Bronchial epithelial cell (primary cell): ENCODE data around the gene IL21R. TPM values are rescaled to one million over a fixed set of nuclear protein-coding genes. Genes with fewer than 3 reads are reported as not detected.
A peak's percentile ranks its signal among the peaks of the same experiment; 100 is the strongest.

Experiments used
- DNase-seq: peaks from one replicate; pipeline ENCODE4 v3.0.0-alpha.2; 2010; ENCODE audit warnings: low read depth
- FAIRE-seq: peaks from 2 replicates; lab custom pipeline; 2011; peaks lifted over from hg19 to GRCh38; lab: Jason Lieb, UNC
- H3K27me3 ChIP-seq: 2 replicates; pipeline ENCODE4 v1.5.1; 2011; ENCODE audit warnings: low read length; ENCODE audit not compliant: control insufficient read depth, insufficient read depth
- H3K36me3 ChIP-seq: 2 replicates; pipeline ENCODE4 v1.5.1; 2011; ENCODE audit warnings: low read length; ENCODE audit not compliant: control insufficient read depth, insufficient read depth
- H3K4me3 ChIP-seq: 2 replicates; pipeline ENCODE4 v1.5.1; 2011; ENCODE audit warnings: mild to moderate bottlenecking, low read depth, low read length, control low read depth
- CTCF ChIP-seq: IDR thresholded peaks from 2 replicates; pipeline ENCODE4 v1.5.1; 2011; ENCODE audit warnings: mild to moderate bottlenecking, moderate library complexity, low read length, control low read depth, inconsistent platforms; ENCODE audit not compliant: insufficient read depth, severe bottlenecking
- total RNA-seq: library from RNA; depleted of rRNA; stranded (reverse); fragments of >200 nt; gene quantifications from 2 replicates; pipeline ENCODE4 v1.2.1, GENCODE V29; 2014

IL21R gene
- total RNA-seq, 1 donor from 2014 or later = not detected

GRCh38 chr16:27410761-27411160 is 8.8 kb downstream of the IL21R start:
- no peak for FAIRE-seq
- H3K36me3 ChIP-seq = no peaks in the 10 kb centered on the region
- no peak for DNase-seq
- no peak for TF ChIP-seq CTCF
- no peaks in the 10 kb centered on the region for H3K27me3 ChIP-seq
- H3K4me3 ChIP-seq = no peak overlapping the region

GRCh38 chr16:27413956-27414355 is 12.0 kb downstream of the IL21R start:
- no peak for DNase-seq
- no peaks in the 10 kb centered on the region for H3K36me3 ChIP-seq
- no peaks in the 10 kb centered on the region for H3K27me3 ChIP-seq
- no peak overlapping the region for H3K4me3 ChIP-seq
- FAIRE-seq = no peak
- no peak for TF ChIP-seq CTCF

DNA sequence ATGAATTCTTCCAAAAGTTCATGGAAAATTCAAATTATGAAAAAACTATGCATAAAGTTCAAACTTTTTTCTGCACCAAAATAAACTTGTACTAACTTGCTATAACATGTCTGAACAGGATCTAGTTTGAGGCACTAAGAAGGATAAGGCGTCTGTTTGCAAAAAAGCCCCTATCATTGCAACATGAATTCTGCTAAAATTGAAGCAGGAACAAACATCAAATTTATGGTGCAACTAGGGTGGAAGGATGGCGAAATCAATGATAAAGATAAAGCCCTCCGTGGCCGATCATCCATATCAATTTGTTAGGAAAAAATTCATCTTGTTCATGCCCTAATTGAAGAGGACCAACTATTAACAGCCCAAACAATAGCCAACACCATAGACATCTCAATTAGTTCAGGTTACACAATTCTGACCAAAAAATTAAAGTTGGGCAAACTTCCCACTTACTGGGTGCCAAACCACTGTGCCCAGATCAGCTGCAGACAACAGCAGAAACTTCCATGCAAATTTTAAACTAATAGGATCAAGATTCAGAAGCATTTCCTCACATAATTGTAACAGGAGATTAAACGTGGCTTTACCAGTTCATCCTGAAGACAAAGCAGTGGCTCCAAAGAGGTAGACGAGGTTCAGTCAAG is 12.9 kb downstream of the IL21R start:
- no peak for FAIRE-seq

DNA sequence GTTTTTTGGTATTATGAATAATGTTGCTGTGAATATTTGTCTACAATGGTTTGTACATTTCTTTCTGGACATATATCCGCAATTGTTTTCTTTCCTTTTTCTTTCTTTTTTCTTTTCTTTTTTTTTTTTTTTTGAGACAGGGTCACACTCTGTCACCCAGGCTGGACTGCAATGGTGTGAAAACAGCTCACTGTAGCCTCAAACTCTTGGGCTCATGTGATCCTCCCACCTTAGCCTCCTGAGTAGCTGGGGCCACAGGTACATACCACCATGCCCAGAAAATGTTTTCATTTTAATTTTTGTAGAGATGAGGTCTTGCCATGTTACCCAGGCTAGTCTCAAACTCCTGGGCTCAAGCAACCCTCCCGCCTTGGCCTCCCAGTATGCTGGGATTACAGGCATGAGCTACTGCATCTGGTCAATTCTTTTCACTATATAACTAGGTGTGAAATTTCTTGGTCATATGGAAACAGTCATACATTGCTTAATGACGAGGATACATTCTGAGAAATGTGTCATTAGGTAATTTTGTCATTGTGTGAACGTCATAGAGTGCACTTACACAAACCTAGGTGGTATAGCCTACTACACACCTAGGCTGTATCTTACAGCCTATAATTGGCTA is 15.2 kb downstream of the IL21R start:
- no peak overlapping the region for H3K4me3 ChIP-seq
- H3K27me3 ChIP-seq = no peaks in the 10 kb centered on the region
- DNase-seq (no peak), FAIRE-seq (no peak)
- H3K36me3 ChIP-seq = no peaks in the 10 kb centered on the region
- no peak for TF ChIP-seq CTCF

More for the DNA sequence above, 12.9 kb downstream of the IL21R start:
- peak; percentile 23 for DNase-seq
- Histone ChIP-seq H3K27me3 (no peaks in the 10 kb centered on the region), H3K4me3 (no peak overlapping the region), H3K36me3 (no peaks in the 10 kb centered on the region)
- TF ChIP-seq CTCF = no peak

DNA sequence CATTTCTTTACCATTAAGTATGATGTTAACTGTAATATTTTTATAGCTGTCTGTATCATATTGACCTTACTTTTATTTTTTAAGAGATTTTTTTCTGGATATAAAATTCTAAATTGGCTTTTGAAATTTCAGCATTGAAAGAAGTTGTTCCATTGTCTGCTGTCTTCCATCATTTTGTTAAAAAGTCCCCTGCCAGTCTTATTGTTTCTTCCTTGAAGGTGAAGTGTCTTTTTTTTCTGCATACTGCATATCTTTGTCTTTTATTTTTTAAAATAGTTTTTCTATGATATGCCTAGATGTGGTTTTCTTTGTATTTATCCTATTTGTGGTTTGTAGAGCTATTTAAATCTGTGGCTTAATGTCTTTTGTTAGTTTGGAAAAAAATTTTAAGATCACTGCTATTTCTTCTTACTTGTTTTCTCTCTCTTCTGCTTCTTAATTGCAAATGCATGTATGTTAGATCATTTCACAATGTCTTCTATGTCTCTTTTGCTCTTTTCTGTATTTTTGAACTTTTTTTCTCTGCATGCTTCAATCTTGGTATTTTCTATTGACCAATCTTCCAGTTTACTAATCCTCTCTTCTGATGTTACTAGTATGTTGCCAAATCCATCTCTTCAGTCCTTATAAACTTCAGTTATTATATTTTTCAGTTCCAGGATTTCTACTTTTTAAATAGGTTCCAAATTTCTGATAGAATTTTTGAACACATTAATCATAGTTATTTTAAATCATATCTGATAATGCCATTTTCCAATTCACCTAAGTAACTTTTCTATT is 20.2 kb downstream of the IL21R start:
- H3K36me3 ChIP-seq = no peaks in the 10 kb centered on the region
- no peaks in the 10 kb centered on the region for H3K27me3 ChIP-seq
- no peak overlapping the region for H3K4me3 ChIP-seq
- DNase-seq (no peak), FAIRE-seq (no peak)
- no peak for TF ChIP-seq CTCF
